SK-N-SH (cell line): ENCODE data around the gene MILR1.
A peak's percentile ranks its signal among the peaks of the same experiment; 100 is the strongest.

Experiments used
- CHD2 ChIP-seq: fragments of 150-350 bp; IDR thresholded peaks from 2 replicates; pipeline ENCODE4 v1.6.1; 2018; ENCODE audit warnings: low read length; ENCODE audit not compliant: partially characterized antibody
- ELF1 ChIP-seq: IDR thresholded peaks from 2 replicates; pipeline ENCODE4 v1.4.0; 2012
- EP300 ChIP-seq, 2 experiments: IDR thresholded peaks; 2 replicates each; pipeline versions ENCODE4 v1.4.0 to v1.6.1; 2012; ENCODE audit warnings: borderline replicate concordance in 1 of 2, low read depth in 1 of 2, low read length in 1 of 2
- FOSL2 ChIP-seq: IDR thresholded peaks from 2 replicates; pipeline ENCODE4 v1.4.0; 2012; ENCODE audit warnings: low read depth, mild to moderate bottlenecking, moderate library complexity, borderline replicate concordance
- GABPA ChIP-seq: IDR thresholded peaks from 2 replicates; pipeline ENCODE4 v1.4.0; 2012; ENCODE audit warnings: low read depth, mild to moderate bottlenecking
- JUND ChIP-seq: IDR thresholded peaks from 2 replicates; pipeline ENCODE4 v1.4.0; 2012
- NRF1 ChIP-seq: IDR thresholded peaks from 2 replicates; pipeline ENCODE4 v1.6.1; 2012; ENCODE audit warnings: low read depth, mild to moderate bottlenecking, low read length
- RFX5 ChIP-seq: IDR thresholded peaks from 2 replicates; pipeline ENCODE4 v1.6.1; 2012; ENCODE audit warnings: mild to moderate bottlenecking, improper control_type of control experiment, low read length
- YY1 ChIP-seq: IDR thresholded peaks from 2 replicates; pipeline ENCODE4 v1.4.0; 2012; ENCODE audit warnings: low read depth, mild to moderate bottlenecking
- TF ChIP-seq, protein P1 (sequence below): fragments of 200-600 bp; sonication (generic); IDR thresholded peaks from 2 replicates; pipeline ENCODE4 v1.6.1; 2017; ENCODE audit warnings: antibody characterized with exemption, mild to moderate bottlenecking, moderate library complexity
- TF ChIP-seq, protein P2 (sequence below): IDR thresholded peaks from 2 replicates; pipeline ENCODE4 v1.4.0; 2012; ENCODE audit warnings: low read depth, borderline replicate concordance
- TF ChIP-seq, protein P3 (sequence below): IDR thresholded peaks from 2 replicates; pipeline ENCODE4 v1.4.0; 2012; ENCODE audit warnings: low read depth

DNA sequence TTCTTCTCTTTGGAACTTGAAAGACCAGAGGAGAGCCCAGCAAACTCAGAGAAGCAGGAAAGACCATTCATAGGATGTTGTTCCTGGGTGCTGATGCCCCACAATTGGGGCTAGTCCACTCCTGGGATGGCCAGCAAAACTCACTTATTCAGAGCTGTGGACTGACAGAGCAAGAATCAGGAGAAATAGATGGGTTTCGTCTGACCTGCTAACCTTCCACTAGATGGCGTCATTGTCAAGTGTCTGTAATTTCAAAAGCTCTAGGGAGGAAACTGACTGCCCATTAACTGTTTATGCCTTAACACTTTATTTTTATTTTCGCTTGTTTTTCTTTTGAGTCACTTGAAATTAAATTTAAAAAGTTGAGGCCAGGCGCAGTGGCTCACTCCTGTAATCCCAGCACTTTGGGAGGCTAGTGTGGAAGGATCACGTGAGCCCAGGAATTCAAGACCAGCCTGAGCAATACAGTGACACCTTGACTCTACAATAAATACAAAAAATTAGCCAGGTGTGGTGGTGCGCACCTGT, 28.7 kb upstream of the MILR1 start:
- no peak for TF ChIP-seq GABPA
- TF ChIP-seq, protein P1, sequence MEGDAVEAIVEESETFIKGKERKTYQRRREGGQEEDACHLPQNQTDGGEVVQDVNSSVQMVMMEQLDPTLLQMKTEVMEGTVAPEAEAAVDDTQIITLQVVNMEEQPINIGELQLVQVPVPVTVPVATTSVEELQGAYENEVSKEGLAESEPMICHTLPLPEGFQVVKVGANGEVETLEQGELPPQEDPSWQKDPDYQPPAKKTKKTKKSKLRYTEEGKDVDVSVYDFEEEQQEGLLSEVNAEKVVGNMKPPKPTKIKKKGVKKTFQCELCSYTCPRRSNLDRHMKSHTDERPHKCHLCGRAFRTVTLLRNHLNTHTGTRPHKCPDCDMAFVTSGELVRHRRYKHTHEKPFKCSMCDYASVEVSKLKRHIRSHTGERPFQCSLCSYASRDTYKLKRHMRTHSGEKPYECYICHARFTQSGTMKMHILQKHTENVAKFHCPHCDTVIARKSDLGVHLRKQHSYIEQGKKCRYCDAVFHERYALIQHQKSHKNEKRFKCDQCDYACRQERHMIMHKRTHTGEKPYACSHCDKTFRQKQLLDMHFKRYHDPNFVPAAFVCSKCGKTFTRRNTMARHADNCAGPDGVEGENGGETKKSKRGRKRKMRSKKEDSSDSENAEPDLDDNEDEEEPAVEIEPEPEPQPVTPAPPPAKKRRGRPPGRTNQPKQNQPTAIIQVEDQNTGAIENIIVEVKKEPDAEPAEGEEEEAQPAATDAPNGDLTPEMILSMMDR: peak; percentile 97
- TF ChIP-seq RFX5: no peak
- TF ChIP-seq CHD2: no peak
- TF ChIP-seq YY1: no peak
- TF ChIP-seq ELF1: no peak
- no peak; the same call in 1 of the 2 replicates for TF ChIP-seq NRF1
- TF ChIP-seq JUND: no peak
- no peak for TF ChIP-seq FOSL2
- TF ChIP-seq, protein P2, sequence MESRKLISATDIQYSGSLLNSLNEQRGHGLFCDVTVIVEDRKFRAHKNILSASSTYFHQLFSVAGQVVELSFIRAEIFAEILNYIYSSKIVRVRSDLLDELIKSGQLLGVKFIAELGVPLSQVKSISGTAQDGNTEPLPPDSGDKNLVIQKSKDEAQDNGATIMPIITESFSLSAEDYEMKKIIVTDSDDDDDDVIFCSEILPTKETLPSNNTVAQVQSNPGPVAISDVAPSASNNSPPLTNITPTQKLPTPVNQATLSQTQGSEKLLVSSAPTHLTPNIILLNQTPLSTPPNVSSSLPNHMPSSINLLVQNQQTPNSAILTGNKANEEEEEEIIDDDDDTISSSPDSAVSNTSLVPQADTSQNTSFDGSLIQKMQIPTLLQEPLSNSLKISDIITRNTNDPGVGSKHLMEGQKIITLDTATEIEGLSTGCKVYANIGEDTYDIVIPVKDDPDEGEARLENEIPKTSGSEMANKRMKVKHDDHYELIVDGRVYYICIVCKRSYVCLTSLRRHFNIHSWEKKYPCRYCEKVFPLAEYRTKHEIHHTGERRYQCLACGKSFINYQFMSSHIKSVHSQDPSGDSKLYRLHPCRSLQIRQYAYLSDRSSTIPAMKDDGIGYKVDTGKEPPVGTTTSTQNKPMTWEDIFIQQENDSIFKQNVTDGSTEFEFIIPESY: no peak
- TF ChIP-seq, protein P3, sequence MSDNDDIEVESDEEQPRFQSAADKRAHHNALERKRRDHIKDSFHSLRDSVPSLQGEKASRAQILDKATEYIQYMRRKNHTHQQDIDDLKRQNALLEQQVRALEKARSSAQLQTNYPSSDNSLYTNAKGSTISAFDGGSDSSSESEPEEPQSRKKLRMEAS: no peak
- no peak for TF ChIP-seq EP300 (IDR thresholded peaks at IDR 0.05; ENCODE audit: borderline replicate concordance in 1 of 2, low read depth in 1 of 2, low read length in 1 of 2)
